Lower lobe of right lung (tissue), 2 donors: Measurements from ENCODE around the gene ETF1. TPM values are rescaled to one million over a fixed set of nuclear protein-coding genes. Genes with fewer than 3 reads are reported as not detected.

Experiments used
- ATAC-seq, 2 donors: fragments of 200-7000 bp; cut with Tn5 transposase; one replicate each; pipeline ENCODE4 v1.9.1; 2020 to 2022; ENCODE audit warnings: mild to moderate bottlenecking in 2 of 2, moderate library complexity in 2 of 2
- DNase-seq: peaks from one replicate; pipeline ENCODE4 v3.0.0-alpha.2; 2020
- H3K27ac ChIP-seq: fragments of 200-600 bp; one replicate; pipeline ENCODE4 v1.8.0; 2022
- H3K27me3 ChIP-seq: fragments of 200-600 bp; one replicate; pipeline ENCODE4 v1.8.0; 2022; ENCODE audit warnings: low read depth
- H3K36me3 ChIP-seq: fragments of 200-600 bp; one replicate; pipeline ENCODE4 v1.8.0; 2022; ENCODE audit warnings: mild to moderate bottlenecking
- H3K4me1 ChIP-seq: fragments of 200-600 bp; one replicate; pipeline ENCODE4 v1.8.0; 2022
- H3K4me3 ChIP-seq: fragments of 200-600 bp; one replicate; pipeline ENCODE4 v1.8.0; 2022; ENCODE audit warnings: mild to moderate bottlenecking
- H3K9me3 ChIP-seq: fragments of 200-600 bp; one replicate; pipeline ENCODE4 v1.8.0; 2022
- CTCF ChIP-seq: fragments of 200-600 bp; IDR thresholded peaks from one replicate; pipeline ENCODE4 v1.8.0; 2022; ENCODE audit warnings: antibody characterized with exemption, mild to moderate bottlenecking
- intact Hi-C: fragments of 100-400 bp; cut with DNase I; formaldehyde crosslinking; loops from one replicate; pipeline ENCODE4 v1.11.0; 2022
- total RNA-seq: library from RNA; stranded (reverse); fragmentation: NEBNext Ultra II Directional; extraction: Animal tissue kit (Norgen Biotek cat#: 25700); gene quantifications from one replicate; pipeline ENCODE4 v1.2.1, GENCODE V29; 2021
- donor health status: DM: no; HTN: yes; CAD: no; lungs with severe emphysema.

Gene ETF1
- total RNA-seq, 1 donor from 2014 or later, result 90.7 TPM

GRCh38 chr5:138580777-138581176, 37.7 kb upstream of the ETF1 start:
- intact Hi-C loops, result no loop called here
- no peak for ATAC-seq
- TF ChIP-seq CTCF, result no peak

GRCh38 chr5:138580001-138580400, 37.0 kb upstream of the ETF1 start:
- no peak overlapping the region for H3K4me3 ChIP-seq
- H3K36me3 ChIP-seq, result no peaks in the 10 kb centered on the region
- no peaks in the 10 kb centered on the region for H3K27me3 ChIP-seq
- no peaks in the 10 kb centered on the region for H3K9me3 ChIP-seq
- no peak for DNase-seq
- TF ChIP-seq CTCF, result no peak
- no peaks in the 10 kb centered on the region for H3K4me1 ChIP-seq
- intact Hi-C loops, result no loop called here
- no peak overlapping the region for H3K27ac ChIP-seq
- no peak for ATAC-seq

More at GRCh38 chr5:138580777-138581176, 37.7 kb upstream of the ETF1 start:
- no peak overlapping the region for H3K27ac ChIP-seq
- no peaks in the 10 kb centered on the region for H3K36me3 ChIP-seq
- no peaks in the 10 kb centered on the region for H3K4me1 ChIP-seq
- no peaks in the 10 kb centered on the region for H3K9me3 ChIP-seq
- H3K27me3 ChIP-seq, result no peaks in the 10 kb centered on the region
- no peak overlapping the region for H3K4me3 ChIP-seq
- no peak for DNase-seq

GRCh38 chr5:138579517-138579863, 36.5 kb upstream of the ETF1 start:
- no peak for TF ChIP-seq CTCF
- Histone ChIP-seq H3K4me1 (no peaks in the 10 kb centered on the region), H3K27me3 (no peaks in the 10 kb centered on the region), H3K27ac (no peak overlapping the region), H3K9me3 (no peaks in the 10 kb centered on the region), H3K36me3 (no peaks in the 10 kb centered on the region), H3K4me3 (no peak overlapping the region)
- no peak for ATAC-seq
- no peak for DNase-seq
- intact Hi-C loops, result no loop called here

- intact Hi-C loops, result no loop called here
- no peak for DNase-seq
- H3K9me3 ChIP-seq, result no peaks in the 10 kb centered on the region
- H3K27me3 ChIP-seq, result no peaks in the 10 kb centered on the region
- ATAC-seq, result no peak
- peaks cover 12% of the 10 kb centered on the region for H3K4me1 ChIP-seq
- no peak overlapping the region for H3K27ac ChIP-seq
- TF ChIP-seq CTCF, result no peak
- H3K36me3 ChIP-seq, result peaks cover 13% of the 10 kb centered on the region
- H3K4me3 ChIP-seq, result no peak overlapping the region
Observed at GRCh38 chr5:138577452-138577851, 34.4 kb upstream of the ETF1 start.

GRCh38 chr5:138575194-138576015, 32.4 kb upstream of the ETF1 start, which contains the start of gene HSPA9:
Gene HSPA9, minus strand, starts transcription at chr5:138575401. Its CDS starts 83 bp downstream, at chr5:138575318.
- Histone ChIP-seq H3K27ac (peak within 1 kb of the TSS; percentile 100), H3K4me1 (peaks cover 12% of the 10 kb centered on the region), H3K9me3 (no peaks in the 10 kb centered on the region), H3K4me3 (peak within 1 kb of the TSS; percentile 93), H3K36me3 (peaks cover 33% of the 10 kb centered on the region), H3K27me3 (no peaks in the 10 kb centered on the region)
- ATAC-seq, result peak; percentile 97 to 99
- TF ChIP-seq CTCF, result no peak
- DNase-seq, result peak; percentile 98
- intact Hi-C loops, result no loop called here
